Esophagus muscularis mucosa (tissue), 4 donors: Measurements from ENCODE around the gene TAF11L3.
"Not testable (repeated sequence)": the region's sequence is repeated elsewhere in the genome, so short reads cannot be mapped to it uniquely, and the experiment has no call there.

Experiments used
- EP300 ChIP-seq: sonication (generic); formaldehyde crosslinking; IDR thresholded peaks from one replicate; pipeline ENCODE4 v1.6.1; 2017; ENCODE audit warnings: antibody characterized with exemption
- POLR2A ChIP-seq: fragments of 450-650 bp; IDR thresholded peaks from one replicate; pipeline ENCODE4 v1.6.1; 2017; ENCODE audit warnings: antibody characterized with exemption, moderate library complexity, mild to moderate bottlenecking, low read depth
- POLR2AphosphoS5 ChIP-seq, 2 donors: sonication (generic); formaldehyde crosslinking; IDR thresholded peaks; one replicate each; pipeline ENCODE4 v1.6.1; 2017; ENCODE audit warnings: antibody characterized with exemption in 2 of 2
- TF ChIP-seq, protein P1 (sequence below), 3 experiments: fragments of 200-600 bp in 2 of 3; fragments of 450-650 bp in 1 of 3; sonication (generic) in 2 of 3; IDR thresholded peaks; one replicate each; pipeline ENCODE4 v1.5.1; 2017 to 2019; ENCODE audit warnings: antibody characterized with exemption in 3 of 3, mild to moderate bottlenecking in 2 of 3, moderate library complexity in 1 of 3

DNA sequence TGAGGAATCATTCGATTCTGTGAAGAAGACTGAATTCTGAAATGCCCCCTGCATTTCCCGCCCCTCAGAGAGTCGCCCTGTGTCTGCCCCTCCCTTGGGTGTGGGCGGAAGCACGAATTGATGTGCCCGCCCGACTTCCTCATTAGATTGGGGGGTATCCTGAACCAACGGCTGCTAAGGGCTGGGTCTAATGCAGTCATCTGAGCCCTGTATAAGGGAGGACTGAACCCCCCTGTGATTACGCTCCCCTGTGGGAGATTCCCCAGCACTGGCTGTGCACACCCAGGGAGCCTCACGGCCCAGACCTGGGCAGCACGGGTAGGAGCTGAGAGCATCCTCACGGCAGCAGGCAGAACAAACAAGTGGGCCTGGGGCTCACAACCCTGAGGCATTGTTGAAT lies 641 bp upstream of the TAF11L3 start:
- TF ChIP-seq, protein P1, sequence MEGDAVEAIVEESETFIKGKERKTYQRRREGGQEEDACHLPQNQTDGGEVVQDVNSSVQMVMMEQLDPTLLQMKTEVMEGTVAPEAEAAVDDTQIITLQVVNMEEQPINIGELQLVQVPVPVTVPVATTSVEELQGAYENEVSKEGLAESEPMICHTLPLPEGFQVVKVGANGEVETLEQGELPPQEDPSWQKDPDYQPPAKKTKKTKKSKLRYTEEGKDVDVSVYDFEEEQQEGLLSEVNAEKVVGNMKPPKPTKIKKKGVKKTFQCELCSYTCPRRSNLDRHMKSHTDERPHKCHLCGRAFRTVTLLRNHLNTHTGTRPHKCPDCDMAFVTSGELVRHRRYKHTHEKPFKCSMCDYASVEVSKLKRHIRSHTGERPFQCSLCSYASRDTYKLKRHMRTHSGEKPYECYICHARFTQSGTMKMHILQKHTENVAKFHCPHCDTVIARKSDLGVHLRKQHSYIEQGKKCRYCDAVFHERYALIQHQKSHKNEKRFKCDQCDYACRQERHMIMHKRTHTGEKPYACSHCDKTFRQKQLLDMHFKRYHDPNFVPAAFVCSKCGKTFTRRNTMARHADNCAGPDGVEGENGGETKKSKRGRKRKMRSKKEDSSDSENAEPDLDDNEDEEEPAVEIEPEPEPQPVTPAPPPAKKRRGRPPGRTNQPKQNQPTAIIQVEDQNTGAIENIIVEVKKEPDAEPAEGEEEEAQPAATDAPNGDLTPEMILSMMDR (IDR thresholded peaks at IDR 0.05), result not testable (repeated sequence)
- not testable (repeated sequence) for TF ChIP-seq POLR2A; POLR2AphosphoS5 (IDR thresholded peaks at IDR 0.05); EP300
